ENCODE measurements around the gene TBC1D24. TPM values are rescaled to one million over a fixed set of nuclear protein-coding genes. Genes with fewer than 3 reads are reported as not detected.
"Not testable (repeated sequence)": the region's sequence is repeated elsewhere in the genome, so short reads cannot be mapped to it uniquely, and the experiment has no call there.

Gene TBC1D24
- total RNA-seq = 10 to 100 TPM; 36.1 to 38.2 TPM

DNA sequence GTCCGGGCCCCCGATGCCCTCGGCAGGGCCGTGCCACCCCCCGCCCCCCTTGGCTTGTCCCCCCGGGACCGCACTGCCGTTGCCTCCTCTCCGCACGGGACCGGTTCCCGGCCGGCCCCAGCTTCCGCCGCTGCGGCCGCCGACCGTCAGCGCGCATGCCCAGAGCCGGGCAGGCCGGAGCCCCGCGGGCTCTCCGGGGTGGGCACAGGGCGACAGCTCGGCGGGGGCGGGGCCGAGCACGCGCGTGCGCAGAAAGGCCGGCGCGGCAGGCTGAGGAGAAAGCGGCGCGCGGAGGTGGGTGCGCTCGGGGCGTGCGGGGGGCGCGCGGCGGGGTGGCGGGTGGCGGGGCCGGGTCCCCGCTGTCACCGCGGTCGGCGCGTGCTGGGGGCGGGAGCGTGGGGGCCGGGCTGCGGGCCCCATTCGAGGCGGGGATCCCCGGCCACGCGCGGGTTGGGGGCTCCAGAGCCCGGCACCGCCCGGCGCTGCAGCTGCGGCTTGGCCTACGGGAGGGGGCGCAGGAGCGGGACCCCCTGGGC is at the start of gene TBC1D24:
TSS of gene TBC1D24 (plus strand) at position 251 of the 536 bp plus-strand sequence. CDS start 21,022 bp downstream, outside the sequence.
- ChIA-PET POLR2A (interaction anchor here (0.5 to 1.9 kb wide), 4 partner anchors 15 to 512 kb away, joined by 3 to 8 read pairs (median 4); partner anchors contain the start of genes AMDHD2 and TEDC2), CTCF (interaction anchor here (0.7 to 0.9 kb wide), 2 partner anchors 13 to 26 kb away, joined by 3 to 6 read pairs; no protein-coding TSS in a partner anchor)

DNA sequence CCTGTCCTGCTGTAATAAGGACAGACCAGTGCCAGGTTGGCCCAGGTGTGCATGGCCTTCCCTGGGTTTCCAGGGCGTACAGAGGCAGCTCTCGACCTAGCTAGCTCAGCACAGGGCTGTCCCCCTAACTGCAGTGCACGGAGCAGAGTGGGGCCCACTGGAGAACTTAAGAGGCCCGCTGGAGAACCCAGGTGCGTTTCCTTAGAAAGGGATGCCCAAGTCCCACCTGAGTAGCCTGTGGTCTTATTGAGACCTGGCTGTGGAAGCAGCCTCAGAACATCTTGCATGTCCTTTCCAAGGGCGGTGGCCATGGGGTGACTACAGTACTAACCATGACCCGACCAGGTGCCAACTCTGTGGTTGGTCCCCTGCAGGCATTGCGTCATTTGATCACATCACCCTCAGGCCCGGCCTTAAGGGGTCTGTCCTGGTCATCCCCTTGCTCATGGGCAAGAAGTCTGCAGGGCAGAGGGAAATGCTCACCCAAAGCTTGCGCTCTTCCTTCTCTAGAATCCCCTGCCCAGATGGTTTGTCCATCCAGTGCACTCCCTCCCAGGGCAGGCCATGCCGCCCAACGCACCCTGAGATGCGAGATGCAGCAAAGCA is 49.0 kb upstream of the TBC1D24 start:
- POLR2A ChIA-PET = no interaction called here
- CTCF ChIA-PET = interaction anchor here (1.1 kb wide), 1 partner anchor 75 kb away, joined by 3 read pairs; no protein-coding TSS in a partner anchor

DNA sequence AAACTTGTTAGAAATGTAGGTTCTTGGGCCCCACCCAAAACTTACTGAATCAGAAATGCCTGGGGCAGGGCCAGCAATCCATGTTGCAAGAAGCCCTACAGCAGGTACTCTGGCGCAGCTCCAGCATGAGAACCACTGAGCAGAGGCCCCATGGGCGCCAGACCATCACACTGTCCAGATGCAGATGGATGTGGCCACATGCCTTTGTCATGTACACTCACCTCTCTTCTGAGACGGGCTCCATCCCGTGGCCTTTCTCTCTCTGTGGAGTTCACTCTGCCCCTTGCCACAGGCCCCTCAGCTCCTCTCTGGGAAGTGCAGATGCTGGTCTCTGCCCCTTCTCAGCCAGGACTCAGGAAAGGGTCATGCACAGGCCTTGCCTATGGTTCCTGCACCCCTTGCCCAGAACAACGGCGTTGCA is 48.0 kb upstream of the TBC1D24 start:
- CTCF ChIA-PET = interaction anchor here (0.9 kb wide), 1 partner anchor 404 kb away, joined by 4 read pairs; no protein-coding TSS in a partner anchor
- POLR2A ChIA-PET = no interaction called here

DNA sequence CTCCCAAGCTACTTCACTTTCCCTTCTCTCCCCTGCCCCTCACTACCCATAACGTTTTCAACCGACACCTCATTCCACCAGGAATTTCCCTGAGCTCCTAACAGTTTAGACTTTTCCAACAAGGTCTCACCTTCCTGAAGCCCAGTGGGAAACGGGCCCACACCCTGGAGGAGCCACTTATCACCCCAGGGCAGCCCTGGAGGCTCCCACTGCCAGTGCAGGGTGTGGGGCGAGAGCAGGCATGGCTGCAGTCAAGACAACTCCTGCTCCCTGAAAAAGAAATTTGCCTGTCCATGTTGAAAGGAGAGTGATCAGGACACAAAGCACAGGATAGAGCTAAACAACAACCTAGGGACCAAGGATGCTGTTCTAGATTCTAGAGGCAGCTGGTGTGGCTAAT is 47.4 kb upstream of the TBC1D24 start:
- CTCF ChIA-PET = interaction anchor here (0.9 to 1.3 kb wide), 2 partner anchors 32 to 405 kb away, joined by 3 to 4 read pairs; no protein-coding TSS in a partner anchor
- POLR2A ChIA-PET = no interaction called here

DNA sequence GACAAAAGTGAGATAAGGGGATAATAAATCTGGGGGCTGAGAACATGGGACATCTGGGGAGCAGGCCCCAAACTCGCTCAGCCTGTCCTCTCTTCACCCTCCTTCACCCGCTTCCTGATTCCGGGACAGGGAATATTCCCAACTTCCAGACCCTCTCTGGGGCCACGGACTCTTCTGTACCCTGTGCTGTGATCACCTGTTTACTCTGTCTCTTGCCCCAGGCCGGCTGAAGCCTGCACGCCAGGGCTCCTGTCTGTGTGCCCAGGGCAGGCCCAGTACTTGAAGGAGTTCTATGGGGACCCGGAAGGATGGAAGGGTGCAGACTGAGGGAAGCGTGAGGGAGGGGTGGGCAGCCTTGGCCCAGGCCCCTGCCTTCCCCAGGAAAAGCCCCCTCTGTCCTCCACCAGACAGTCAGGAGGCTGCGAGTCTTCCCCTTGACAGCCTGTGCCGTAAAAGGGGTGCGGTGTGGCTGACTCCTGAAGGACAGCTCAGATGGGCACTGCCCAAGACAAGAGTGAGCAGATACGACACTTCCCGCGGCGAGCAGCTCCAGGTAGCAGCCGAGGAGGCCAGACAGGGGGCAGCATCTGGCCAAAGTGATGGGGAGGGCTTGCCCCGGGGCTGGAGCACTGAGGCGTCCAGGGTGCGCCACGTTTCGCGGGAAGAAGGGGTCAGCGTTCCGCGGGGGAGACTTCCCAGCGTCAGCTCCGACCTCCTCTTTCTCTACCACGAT is 46.7 kb upstream of the TBC1D24 start:
- ChIA-PET CTCF (interaction anchor here (0.9 to 1.3 kb wide), 3 partner anchors 19 to 40 kb away, joined by 3 read pairs; no protein-coding TSS in a partner anchor), POLR2A (interaction anchor here (1.2 kb wide), 1 partner anchor 46 kb away, joined by 4 read pairs; the partner anchor contains the start of gene TBC1D24)

DNA sequence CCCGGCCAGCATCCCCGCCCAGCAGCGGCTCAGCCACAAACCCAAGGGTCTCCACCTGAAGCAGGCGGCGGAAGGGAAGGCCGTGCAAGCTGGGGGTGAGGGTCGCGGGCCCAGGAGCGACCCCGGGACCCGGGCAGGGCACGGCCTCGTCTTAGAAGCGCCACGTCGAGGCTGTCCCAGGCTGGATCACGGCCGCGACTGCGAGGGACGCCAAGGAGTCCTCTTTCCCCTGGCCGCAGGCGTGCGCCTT is 46.2 kb upstream of the TBC1D24 start:
- POLR2A ChIA-PET = interaction anchor here (1.2 kb wide), 1 partner anchor 46 kb away, joined by 4 read pairs; the partner anchor contains the start of gene TBC1D24
- CTCF ChIA-PET = interaction anchor here (0.9 kb wide), 2 partner anchors 18 to 39 kb away, joined by 3 read pairs; no protein-coding TSS in a partner anchor

DNA sequence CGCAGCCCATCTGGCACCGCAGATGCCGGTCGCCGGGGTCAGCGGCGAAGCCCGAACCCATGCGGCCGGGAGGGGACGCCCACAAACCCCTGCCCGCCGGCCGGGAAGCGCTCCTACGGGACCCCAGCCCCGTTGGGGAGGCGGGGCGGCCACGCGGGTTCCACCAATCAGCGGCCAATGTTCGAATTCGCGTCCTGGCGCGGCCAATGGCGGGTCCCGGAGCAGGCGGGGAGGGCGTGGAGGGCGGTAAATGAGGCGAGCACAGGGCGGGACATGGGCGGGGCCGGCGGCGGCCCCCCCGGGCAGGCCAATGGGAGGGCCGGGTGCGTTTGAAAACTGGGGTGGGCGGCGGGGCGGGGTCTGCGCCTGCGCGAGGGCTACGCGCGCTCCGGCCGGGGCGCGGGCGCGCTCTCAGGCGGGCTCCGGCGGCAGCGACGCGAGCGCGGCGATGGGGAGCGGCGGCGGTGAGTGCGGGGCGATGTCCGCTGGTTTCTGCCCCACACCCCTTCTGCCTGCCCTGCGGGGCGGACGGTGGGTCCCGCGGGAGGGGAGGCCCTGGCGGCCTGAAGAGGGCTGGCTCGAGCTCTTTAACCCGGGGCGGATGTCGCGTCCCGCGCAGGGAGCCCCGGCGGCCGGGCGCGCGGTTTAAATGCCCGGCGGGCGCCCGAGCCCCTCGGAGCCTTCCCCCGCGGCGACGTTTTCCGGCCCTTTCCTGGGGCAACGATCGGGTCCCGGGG is 45.7 kb upstream of the TBC1D24 start, which contains the start of gene CCNF:
TSS of gene CCNF (plus strand) at position 414 of the 737 bp plus-strand sequence. CDS start at position 449, 35 bp downstream.
- CTCF ChIA-PET = interaction anchor here (0.5 to 1.3 kb wide), 6 partner anchors 8 to 89 kb away, joined by 3 to 6 read pairs (median 3); partner anchors contain the start of gene ABCA3
- POLR2A ChIA-PET = interaction anchor here (0.5 to 1.2 kb wide), 2 partner anchors 45 to 150 kb away, joined by 3 to 4 read pairs; partner anchors contain the start of gene TBC1D24

DNA sequence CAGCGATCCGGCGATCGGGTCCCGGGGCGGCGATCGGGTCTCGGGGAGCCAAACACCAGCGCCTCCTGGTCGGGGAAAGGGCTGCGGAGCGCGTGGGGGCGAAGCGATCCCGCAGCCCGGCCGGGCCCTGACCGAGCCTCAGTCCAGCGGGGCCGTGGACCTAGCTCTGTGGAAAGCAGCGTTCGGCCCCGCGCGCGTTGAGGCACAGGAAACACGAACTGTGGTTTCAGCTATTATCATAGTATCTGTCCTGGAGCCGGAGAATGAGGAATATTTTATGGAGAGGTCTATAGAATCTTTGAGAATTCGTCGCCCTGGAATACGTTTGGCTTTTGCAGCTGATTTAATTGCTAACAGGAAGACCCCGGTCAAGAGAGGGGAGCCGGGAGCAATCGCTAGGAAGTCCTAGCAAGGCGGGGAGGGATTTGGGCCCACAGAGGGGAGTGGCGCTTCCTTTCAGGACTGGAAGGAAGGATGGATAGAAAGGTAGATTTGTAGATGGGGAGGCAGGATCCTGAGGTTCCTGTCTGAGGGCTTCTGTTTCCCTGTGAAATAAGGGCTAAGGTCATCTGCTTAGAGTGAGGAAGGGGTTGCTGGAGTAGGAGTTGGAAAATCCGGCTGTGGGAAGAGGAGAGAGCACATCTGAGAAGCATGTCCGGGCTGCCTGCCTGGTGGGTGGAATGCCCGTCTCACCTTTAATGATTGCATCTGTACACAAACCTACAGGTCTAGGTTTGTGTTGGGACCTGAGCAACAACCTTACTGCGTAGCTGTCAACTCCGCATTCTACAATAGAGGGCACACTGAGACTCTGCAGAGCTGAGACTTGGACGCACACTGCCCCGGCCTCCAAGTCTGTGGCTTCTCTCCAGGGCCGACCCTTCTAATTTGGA is 44.9 kb upstream of the TBC1D24 start:
- CTCF ChIA-PET = interaction anchor here (0.5 to 1.3 kb wide), 6 partner anchors 9 to 90 kb away, joined by 3 to 6 read pairs (median 4); partner anchors contain the start of gene ABCA3
- POLR2A ChIA-PET = interaction anchor here (0.5 kb wide), 1 partner anchor 151 kb away, joined by 3 read pairs; no protein-coding TSS in a partner anchor

DNA sequence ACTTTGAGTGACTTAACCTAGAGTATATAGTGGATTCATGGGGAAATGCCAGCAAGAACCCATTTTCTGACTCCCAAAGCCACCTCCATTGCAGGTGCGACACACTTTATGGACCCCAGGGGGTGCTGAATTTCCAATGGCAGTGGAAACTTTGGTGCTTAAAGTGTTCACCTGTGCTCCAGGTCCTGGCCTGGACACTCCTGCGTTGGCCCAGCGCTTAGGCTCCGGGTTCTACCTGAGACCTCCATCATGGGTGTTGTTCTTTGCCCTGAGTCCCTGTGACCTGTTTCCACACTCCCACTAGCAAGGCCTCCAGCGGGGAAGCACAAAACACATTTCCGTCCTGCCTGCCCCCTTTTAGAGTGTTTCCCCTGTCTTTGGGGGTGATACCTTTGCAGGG is 42.6 kb upstream of the TBC1D24 start:
- ChIA-PET CTCF (interaction anchor here (0.6 kb wide), 1 partner anchor 116 kb away, joined by 3 read pairs; no protein-coding TSS in a partner anchor), POLR2A (interaction anchor here (0.5 kb wide), 1 partner anchor 99 kb away, joined by 3 read pairs; the partner anchor contains the start of gene CEMP1)

DNA sequence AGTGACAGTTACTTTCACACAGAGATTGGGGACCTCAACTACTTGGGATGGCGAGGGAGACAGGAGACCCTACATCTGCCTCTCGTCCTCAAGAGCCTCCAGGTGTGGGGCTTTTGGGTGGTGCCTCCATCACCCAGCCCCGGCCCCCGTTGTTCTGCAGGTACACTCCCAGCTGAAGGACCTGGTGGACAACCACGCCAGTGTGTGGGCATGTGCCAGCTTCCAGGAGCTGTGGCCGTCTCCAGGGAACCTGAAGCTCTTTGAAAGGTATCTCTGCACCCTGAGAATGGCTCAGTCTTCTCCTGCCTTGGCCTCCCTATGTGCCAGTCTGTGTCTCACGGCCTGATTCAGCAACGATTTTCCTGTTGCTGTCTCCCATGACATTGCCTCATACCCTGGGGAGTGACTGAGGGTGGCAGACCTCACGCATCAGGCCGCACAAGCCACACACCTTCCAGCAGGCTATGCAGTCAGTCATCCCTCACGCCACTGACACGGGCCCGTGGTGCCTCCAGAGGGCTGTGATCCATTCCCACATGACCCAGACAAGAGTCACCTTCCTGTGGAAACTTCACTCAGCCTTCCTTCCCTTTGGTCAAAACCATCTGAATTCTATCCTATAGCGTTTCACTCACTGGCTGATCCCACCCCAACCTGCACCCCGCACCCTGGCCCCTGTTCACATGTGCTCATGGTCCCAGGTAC is 42.0 kb upstream of the TBC1D24 start:
- CTCF ChIA-PET = interaction anchor here (0.6 kb wide), 1 partner anchor 117 kb away, joined by 3 read pairs; no protein-coding TSS in a partner anchor

DNA sequence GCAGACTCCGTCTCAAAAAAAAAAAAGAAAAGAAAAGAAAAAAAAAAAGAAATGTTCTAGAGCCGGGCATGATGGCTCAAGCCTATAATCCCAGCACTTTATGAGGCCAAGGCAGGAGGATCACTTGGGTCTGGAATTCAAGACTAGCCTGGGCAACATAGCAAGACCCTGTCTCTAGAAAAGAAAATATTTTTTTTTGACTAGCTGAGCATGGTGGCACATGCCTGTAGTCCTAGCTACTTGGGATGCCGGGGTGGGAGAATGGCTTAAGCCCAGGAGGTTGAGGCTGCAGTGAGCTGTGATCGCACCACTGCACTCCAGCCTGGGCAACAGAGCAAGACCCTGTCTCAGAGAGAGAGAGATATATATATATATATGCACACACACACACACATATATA is 39.7 kb upstream of the TBC1D24 start:
- CTCF ChIA-PET = interaction anchor here (0.7 to 1.8 kb wide), 3 partner anchors 12 to 161 kb away, joined by 3 to 6 read pairs (median 4); no protein-coding TSS in a partner anchor
- POLR2A ChIA-PET = not testable (repeated sequence)

More for the DNA sequence above, 42.0 kb upstream of the TBC1D24 start:
- POLR2A ChIA-PET = interaction anchor here (0.5 kb wide), 1 partner anchor 98 kb away, joined by 3 read pairs; the partner anchor contains the start of gene CEMP1

DNA sequence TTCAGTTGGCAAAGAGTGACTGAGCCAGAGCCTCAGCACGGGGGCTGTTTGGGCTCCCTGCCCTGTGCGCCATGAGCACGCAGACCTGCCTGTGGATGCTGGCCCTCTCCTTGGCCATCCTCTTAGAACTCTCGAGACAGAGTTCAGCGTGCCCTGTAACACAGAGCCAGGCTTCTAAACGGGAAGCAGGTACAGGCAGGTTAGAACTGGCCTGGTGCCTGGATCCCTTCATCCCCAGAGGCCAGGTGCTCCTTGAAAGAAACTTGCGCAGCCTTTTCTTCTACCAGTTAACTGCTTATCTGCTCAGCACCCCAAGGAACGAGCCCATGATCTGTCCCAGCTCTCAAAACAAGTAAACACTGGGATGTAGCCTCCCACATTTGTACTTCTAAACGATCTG is 38.8 kb upstream of the TBC1D24 start:
- ChIA-PET CTCF (no interaction called here), POLR2A (no interaction called here)

DNA sequence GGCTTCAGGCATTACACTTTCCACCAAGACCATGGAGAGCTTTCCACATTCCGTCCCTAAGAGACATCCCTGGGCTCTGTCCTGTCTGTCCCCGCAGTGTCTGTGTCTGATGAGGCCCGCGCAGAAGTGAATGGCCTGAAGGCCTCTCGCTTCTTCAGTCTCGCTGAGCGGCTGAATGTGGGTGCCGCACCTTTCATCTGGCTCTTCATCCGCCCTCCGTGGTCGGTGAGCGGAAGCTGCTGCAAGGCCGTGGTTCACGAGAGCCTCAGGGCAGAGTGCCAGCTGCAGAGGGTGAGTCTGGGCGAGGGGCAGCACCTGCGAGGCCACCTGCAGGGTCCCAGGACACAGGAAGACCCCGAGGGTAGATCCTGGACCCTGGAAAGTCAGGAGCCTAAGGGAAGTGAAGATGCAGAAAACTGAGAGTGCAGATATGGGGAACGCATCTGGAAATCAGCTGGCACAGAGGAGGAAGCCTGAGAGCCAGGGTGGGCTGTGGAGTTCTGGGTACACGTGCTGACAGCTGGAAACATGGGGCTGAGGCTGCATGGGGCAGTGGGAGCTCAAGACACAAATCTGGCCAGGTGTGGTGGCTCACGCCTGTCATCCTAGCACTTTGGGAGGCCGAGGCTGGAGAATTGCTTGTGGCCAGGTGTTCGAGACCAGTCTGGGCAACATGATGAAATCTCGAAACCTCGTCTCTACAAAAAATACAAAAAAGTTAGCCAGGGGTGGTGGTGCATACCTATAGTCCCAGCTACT is 37.7 kb upstream of the TBC1D24 start:
- POLR2A ChIA-PET = interaction anchor here (0.7 kb wide), 1 partner anchor 23 kb away, joined by 9 read pairs; the partner anchor contains the start of gene TEDC2

DNA sequence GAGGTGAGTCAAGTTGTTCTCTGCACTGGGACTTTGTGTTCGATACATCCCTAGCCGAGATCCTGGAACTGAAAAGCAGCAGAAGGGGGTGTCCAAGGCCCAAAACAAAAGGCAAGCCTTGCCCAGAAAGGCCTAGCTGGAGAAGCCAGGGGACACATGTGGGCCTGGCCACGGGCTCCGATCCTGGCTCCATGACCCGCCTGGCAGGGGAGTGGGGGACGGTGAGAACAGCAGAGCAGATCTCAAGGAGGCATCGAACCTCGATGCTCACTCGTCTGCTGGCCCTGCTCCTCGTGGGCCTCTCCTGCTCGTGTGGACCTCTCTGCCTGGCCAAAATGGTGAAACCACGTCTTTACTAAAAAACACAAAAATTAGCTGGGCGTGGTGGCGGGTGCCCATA is 36.8 kb upstream of the TBC1D24 start:
- ChIA-PET POLR2A (no interaction called here), CTCF (no interaction called here)

More for the DNA sequence above, 37.7 kb upstream of the TBC1D24 start:
- CTCF ChIA-PET = interaction anchor here (0.7 kb wide), 2 partner anchors 25 to 245 kb away, joined by 3 to 5 read pairs; no protein-coding TSS in a partner anchor

DNA sequence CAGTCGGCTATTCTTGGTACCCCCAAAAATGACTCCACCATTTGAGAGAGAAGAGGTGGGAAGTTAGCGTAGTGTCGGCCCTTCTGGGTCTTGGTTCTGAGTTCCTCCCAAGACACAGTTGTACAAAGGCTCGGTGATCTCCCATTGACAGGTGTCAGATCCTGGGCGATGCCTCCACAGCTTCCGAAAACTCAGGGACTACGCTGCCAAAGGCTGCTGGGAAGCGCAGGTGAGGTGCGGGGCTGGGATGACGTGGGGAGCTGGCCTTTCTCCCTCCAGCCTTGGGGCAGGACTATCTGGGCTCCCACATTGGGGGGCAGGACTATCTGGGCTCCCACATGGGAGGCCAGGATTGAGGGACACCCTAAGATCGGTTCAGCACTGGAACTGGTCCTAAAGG is 35.3 kb upstream of the TBC1D24 start:
- ChIA-PET CTCF (no interaction called here), POLR2A (no interaction called here)

DNA sequence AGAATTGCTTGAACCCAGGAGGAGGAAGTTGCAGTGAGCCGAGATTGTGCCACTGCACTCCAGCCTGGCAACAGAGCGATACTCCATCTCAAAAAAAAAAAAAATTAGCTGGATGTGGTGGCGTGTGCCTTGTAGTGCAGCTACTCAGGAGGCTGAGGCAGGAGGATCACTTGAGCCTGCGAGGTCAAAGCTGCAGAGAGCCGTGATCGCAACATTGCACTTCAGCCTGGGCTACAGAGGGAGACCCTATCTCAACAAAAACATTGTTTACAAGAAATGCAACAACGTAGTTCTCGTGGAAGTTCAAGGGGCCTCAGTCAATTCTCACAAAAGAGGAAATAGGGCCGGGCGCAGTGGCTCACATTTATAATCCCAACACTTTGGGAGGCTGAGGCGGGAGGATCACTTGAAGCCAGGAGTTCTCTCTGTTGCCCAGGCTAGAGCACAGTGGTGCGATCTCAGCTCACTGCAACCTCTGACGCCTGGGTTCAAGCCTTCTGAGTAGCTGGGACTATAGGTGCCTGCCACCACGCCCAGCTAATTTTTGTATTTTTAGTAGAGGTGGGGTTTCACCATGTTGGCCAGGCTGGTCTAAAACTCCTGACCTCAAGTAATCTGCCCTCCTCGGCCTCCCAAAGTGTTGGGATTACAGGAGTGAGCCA is 33.7 kb upstream of the TBC1D24 start:
- POLR2A ChIA-PET = interaction anchor here (0.6 to 0.7 kb wide), 2 partner anchors 21 to 229 kb away, joined by 3 to 7 read pairs; no protein-coding TSS in a partner anchor
- CTCF ChIA-PET = not testable (repeated sequence)
